HG03558 (cell line): ENCODE data around the gene SCARB1.

Experiments used
- ATAC-seq: cut with Tn5 transposase; IDR thresholded peaks from one replicate; pipeline ENCODE4 v1.9.1; 2021; ENCODE audit warnings: moderate number of reproducible peaks; ENCODE audit not compliant: unreplicated experiment; ENCODE audit errors: extremely low read depth

Gene SCARB1

DNA sequence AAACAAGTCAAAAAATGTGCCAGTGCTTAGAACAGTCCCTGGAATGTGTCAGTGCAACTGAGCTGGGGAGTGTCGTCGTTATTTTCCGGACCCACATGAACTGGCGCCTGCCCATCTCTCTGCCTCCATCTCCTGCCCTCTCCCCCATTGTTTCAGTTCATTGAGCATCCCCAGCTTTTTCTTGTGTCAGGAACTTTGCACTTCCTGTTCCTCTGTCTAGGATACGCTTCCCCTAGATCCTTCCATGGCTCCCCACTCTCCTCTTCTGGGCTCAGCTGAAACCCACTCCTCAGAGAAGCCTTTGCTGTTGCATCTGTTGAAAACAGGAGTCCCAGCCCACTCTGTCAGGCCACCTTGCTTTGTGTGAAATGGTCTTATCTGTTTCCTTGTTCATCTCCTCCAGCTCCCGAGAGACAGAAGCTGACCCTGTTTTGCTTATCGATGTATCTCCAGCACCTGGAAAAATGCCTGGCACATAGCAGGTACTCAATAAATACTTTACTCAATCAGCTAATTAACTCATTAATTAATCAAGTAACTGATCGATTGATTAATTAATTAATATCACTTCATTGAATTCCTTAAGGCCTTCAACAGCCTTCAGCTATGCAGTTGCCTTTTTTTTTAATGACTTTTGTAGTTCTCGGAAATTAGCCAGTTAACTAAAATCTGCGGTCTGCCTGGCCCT is 2.7 kb upstream of the SCARB1 start:
- no peak for ATAC-seq

GRCh38 chr12:124865728-124866127 is 2.1 kb upstream of the SCARB1 start:
- ATAC-seq: no peak

- no peak for ATAC-seq
These were observed 675 bp upstream of the SCARB1 start for GRCh38 chr12:124864326-124864752.

- ATAC-seq: no peak
These were observed 772 bp downstream of the SCARB1 start for GRCh38 chr12:124862768-124863415.

- peak; percentile 48 for ATAC-seq
These were observed 1.6 kb downstream of the SCARB1 start for GRCh38 chr12:124861898-124862676.

GRCh38 chr12:124861492-124861891 is 2.2 kb downstream of the SCARB1 start:
- ATAC-seq: no peak

GRCh38 chr12:124857921-124858461 is 5.7 kb downstream of the SCARB1 start:
- no peak for ATAC-seq

GRCh38 chr12:124856842-124857178 is 6.9 kb downstream of the SCARB1 start:
- ATAC-seq: no peak

DNA sequence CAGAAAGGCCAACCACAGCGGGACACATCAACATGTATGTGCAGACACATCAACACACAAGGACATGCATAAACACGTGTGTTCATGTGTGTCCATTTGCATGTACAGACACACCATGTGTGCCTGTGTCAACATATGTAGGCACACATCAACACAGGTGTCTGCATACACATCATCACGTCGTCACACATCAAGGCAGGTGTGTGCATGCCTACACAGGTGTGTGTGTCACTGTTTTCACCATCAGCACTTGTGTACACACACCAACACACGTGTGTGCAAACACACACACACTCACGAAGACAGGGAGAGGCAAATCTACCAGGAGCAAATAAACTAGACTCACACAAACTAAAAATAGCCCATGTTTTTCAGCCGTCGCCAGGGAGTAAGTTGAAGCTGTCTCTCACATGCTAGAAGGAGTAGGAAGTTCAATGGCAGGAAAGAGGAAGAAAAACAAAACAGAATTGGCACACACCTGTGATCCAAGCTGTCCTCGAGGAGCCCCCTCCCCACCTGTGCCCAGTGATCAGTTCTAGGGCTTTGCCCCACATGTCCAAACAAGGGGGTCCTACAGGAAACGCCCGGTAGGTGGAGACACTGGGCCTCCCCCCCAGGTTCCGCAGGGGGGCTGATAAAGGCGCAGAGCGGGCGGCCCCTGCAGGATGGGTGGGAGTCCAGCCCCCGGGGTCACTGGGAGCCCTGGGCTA is 7.4 kb downstream of the SCARB1 start:
- ATAC-seq: no peak

GRCh38 chr12:124855275-124855957 is 8.2 kb downstream of the SCARB1 start:
- ATAC-seq: no peak

DNA sequence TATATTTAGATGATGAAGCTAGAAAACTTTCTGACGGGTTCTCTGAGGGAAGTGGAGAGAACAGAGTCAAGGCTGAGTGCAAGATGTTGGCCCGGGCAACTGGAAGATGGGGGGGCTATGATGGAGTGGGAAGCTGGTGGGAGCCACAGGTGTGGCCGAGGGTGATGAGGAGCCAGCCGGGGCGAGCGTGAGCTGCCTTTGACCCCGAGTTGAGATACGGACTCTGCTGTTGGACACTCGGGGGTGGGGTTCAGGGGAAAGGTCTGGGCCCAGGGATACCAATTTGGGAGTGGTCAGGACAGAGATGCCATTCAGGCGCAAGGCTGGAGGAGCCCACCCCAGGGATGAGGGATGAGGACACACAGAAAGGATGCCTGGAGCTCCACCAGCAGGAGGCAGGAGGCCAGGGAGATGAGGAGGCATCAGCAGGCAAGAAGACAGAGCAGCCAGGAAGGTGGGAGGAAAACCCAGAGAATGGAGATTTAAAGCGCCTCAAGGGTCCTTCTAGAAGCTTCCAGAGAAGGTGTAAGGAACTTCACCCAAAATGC is 9.0 kb downstream of the SCARB1 start:
- no peak for ATAC-seq

GRCh38 chr12:124853781-124854636 is 9.7 kb downstream of the SCARB1 start:
- ATAC-seq: no peak

DNA sequence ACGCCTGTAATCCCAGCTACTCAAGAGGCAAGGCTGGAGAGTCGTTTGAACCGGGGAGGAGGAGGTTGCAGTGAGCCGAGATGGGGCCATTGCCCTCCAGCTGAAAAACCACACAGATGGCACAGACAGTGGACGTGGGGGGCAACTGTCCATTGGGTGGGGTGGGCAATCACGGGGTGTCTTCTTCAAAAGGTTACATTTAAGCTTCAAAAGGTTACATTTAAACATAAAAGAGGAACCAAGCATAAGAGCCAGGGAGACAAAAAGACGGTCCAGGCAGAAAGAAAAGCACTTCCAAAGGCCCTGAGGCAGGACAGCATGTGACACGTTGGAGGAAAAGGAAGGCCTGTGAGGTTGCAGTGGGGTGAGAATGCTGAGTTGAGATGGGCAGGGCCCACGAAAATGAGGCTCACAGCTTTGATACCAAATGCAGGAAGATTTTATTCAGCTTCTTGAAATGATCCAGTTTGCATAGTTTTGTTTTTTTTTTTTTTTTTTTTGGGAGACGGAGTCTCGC is 10.7 kb downstream of the SCARB1 start:
- ATAC-seq: no peak

- no peak for ATAC-seq
These were observed 11.3 kb downstream of the SCARB1 start for GRCh38 chr12:124852329-124852831.

- ATAC-seq: no peak
These were observed 12.3 kb downstream of the SCARB1 start for GRCh38 chr12:124851342-124851741.

DNA sequence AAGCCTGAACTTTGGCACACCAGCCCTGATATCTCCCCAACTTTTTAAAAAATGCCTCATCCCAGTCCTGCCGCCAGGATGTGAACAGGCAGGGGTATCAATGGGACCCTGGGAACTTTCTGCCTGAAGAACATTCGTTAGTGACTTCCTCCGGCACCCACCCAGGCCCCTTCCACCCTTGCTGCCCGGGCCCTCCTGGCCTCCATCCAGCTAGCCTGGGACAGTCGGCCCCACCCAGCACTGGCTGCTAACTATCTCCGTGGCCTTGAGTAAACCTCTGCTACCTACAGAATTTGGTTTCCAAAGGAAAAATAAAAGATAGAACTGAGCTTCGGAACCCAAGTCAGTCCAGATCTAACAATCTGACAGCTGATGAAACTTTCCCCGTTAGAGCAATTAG is 14.3 kb downstream of the SCARB1 start:
- ATAC-seq: no peak

DNA sequence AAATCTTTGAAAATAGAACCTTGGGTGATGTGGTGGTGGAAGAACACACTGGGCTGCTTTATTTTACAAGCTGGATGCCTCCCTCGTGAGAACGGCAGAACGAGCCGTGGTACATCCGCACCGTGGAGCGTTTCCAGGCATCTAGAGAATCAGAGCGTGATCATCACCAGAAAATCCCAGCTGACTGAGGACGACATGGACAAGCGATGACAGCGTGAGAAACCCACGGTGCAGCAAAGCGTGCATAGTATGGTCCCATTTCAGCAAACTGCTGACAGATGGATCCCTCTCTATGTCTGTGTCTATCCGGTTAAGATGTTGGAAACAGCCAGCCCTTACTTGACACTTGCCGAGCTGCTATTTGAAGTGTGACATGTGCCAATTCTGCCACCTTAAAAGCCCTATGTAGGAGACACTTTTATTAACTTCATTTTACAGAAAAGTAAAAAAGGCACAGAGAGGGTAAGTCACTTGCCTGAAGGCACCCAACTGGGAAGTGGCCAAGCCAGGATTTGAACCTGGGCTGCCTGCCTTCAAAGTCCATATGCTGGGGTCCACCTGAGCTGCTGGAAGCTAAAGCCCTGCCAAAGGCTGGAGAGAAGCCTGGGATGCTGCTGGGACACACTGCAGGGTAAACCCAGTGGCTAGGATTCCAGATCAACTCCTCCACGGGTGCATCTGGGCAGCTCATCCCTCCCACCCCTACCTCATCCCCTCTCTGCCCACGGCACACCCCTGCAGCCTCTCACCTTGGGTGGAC is 14.9 kb downstream of the SCARB1 start:
- ATAC-seq: no peak
